K562 (cell line): ENCODE results near the gene BNIP5. TPM values are rescaled to one million over a fixed set of nuclear protein-coding genes. Genes with fewer than 3 reads are reported as not detected.

Source experiments
- ATAC-seq: fragments of 200-7000 bp; cut with Tn5 transposase; 3 replicates; pipeline ENCODE4 v1.9.1; 2020; ENCODE audit warnings: moderate library complexity
- BruUV-seq: library from RNA; stranded (reverse); fragments of 400-500 nt; replicated peaks from 2 replicates; lab custom pipeline; 2021; lab: Mats Ljungman, UMichigan
- CTCF ChIA-PET: fragments of 300-600 bp; formaldehyde crosslinking; extraction: SDS; loops from one replicate; lab custom pipeline; 2021; ENCODE audit warnings: low intra/inter-chr PET ratio; lab: Yijun Ruan, JAX
- POLR2A ChIA-PET: fragments of 300-600, 350-650 bp; sonication (Branson Sonifier 250); formaldehyde crosslinking; extraction: SDS; loops from one replicate; lab custom pipeline; 2021; ENCODE audit warnings: antibody characterized with exemption, inconsistent platforms; lab: Yijun Ruan, JAX
- DNase-seq, 4 experiments: peaks; one replicate each; pipeline versions ENCODE4 v3.0.0 to v3.0.0-alpha.2; 2011 to 2018; ENCODE audit warnings: low spot score in 3 of 4, mixed read lengths in 3 of 4; ENCODE audit errors: extremely low read depth in 1 of 4
- FAIRE-seq: peaks from 2 replicates; lab custom pipeline; 2011; peaks lifted over from hg19 to GRCh38; lab: Jason Lieb, UNC
- H2AFZ ChIP-seq: 2 replicates; pipeline ENCODE4 v1.6.0; 2011; ENCODE audit warnings: low read depth, low read length, control low read depth, inconsistent platforms
- H3K27ac ChIP-seq: fragments of 200-600 bp; 3 replicates; pipeline ENCODE4 v1.8.0; 2011; ENCODE audit warnings: low read depth, mild to moderate bottlenecking, control low read depth, inconsistent platforms, low read length, moderate library complexity, mixed read lengths; ENCODE audit errors: extremely low read depth
- H3K27me3 ChIP-seq, 2 experiments: fragments of 300-600 bp in 1 of 2; 2 replicates in 1 of 2; 3 replicates in 1 of 2; pipeline versions ENCODE4 v1.6.0 to v1.8.0; 2011; ENCODE audit warnings: inconsistent platforms in 2 of 2, low read length in 2 of 2, mild to moderate bottlenecking in 1 of 2, mixed read lengths in 1 of 2, moderate library complexity in 1 of 2; ENCODE audit not compliant: control insufficient read depth in 2 of 2, insufficient read depth in 2 of 2
- H3K36me3 ChIP-seq: fragments of 300-600 bp; 3 replicates; pipeline ENCODE4 v1.8.0; 2011; ENCODE audit warnings: mild to moderate bottlenecking, low read length, inconsistent platforms; ENCODE audit not compliant: control insufficient read depth, insufficient read depth
- H3K4me1 ChIP-seq, 2 experiments: fragments of 200-600 bp in 1 of 2; replicated peaks in 1 of 2; 2 replicates in 1 of 2; 3 replicates in 1 of 2; pipeline versions ENCODE4 v1.5.1 to v1.8.0; 2011; ENCODE audit warnings: inconsistent platforms in 2 of 2, low read length in 2 of 2, mild to moderate bottlenecking in 1 of 2, mixed read lengths in 1 of 2, moderate library complexity in 1 of 2; ENCODE audit not compliant: control insufficient read depth in 2 of 2, insufficient read depth in 2 of 2
- H3K4me2 ChIP-seq: 2 replicates; pipeline ENCODE4 v1.6.1; 2011; ENCODE audit warnings: low read length, control low read depth, inconsistent platforms, mixed read lengths; ENCODE audit not compliant: insufficient read depth
- H3K4me3 ChIP-seq: fragments of 200-600 bp; sonication (generic), shearing (Covaris generic); 2 replicates; pipeline ENCODE4 v1.5.1; 2016; ENCODE audit warnings: control low read depth, inconsistent platforms
- H3K79me2 ChIP-seq: fragments of 200-600 bp; 3 replicates; pipeline ENCODE4 v1.8.0; 2011; ENCODE audit warnings: low read length, inconsistent platforms; ENCODE audit not compliant: control insufficient read depth, insufficient read depth
- H3K9ac ChIP-seq, 2 experiments: 2 replicates each; pipeline versions ENCODE4 v1.6.0 to v1.6.1; 2011; ENCODE audit warnings: low read depth in 2 of 2, low read length in 2 of 2, control low read depth in 1 of 2, inconsistent platforms in 1 of 2, mild to moderate bottlenecking in 1 of 2, mixed read lengths in 1 of 2; ENCODE audit not compliant: insufficient read depth in 1 of 2
- H3K9me1 ChIP-seq: one replicate; pipeline ENCODE4 v1.6.0; 2011; ENCODE audit warnings: inconsistent platforms, mild to moderate bottlenecking, low read length, moderate library complexity; ENCODE audit not compliant: control insufficient read depth, insufficient read depth
- H3K9me3 ChIP-seq: replicated peaks from 2 replicates; pipeline ENCODE4 v1.5.1; 2011; ENCODE audit warnings: low read depth, low read length, inconsistent platforms; ENCODE audit not compliant: control insufficient read depth, insufficient read depth
- H4K20me1 ChIP-seq: replicated peaks from 2 replicates; pipeline ENCODE4 v1.6.1; 2011; ENCODE audit warnings: low read length, inconsistent platforms, mixed read lengths; ENCODE audit not compliant: control insufficient read depth, insufficient read depth
- FOSL1 ChIP-seq: fragments of 200-800 bp; sonication (Bioruptor generic); conservative IDR thresholded peaks from 2 replicates; pipeline ENCODE4 v1.6.1; 2016; ENCODE audit warnings: missing genetic modification characterization, missing compliant biosample characterization
- FOXM1 ChIP-seq, 2 experiments: fragments of 450-650 bp in 1 of 2; sonication (generic) in 1 of 2; formaldehyde crosslinking in 1 of 2; IDR thresholded peaks; 2 replicates each; pipeline versions ENCODE4 v1.6.1 to v1.9.0; 2017 to 2022; ENCODE audit warnings: low read depth in 2 of 2, mild to moderate bottlenecking in 2 of 2, missing genetic modification reagents in 1 of 2, moderate library complexity in 1 of 2
- JUND ChIP-seq, 2 experiments: IDR thresholded peaks; 2 replicates in 1 of 2; 3 replicates in 1 of 2; pipeline ENCODE4 v1.6.1; 2011; ENCODE audit warnings: borderline replicate concordance in 2 of 2, low read depth in 2 of 2, low read length in 2 of 2, improper control_type of control experiment in 1 of 2, missing biosample characterization in 1 of 2, missing genetic modification characterization in 1 of 2, missing genetic modification reagents in 1 of 2
- MEIS2 ChIP-seq: fragments of 450-650 bp; IDR thresholded peaks from 2 replicates; pipeline ENCODE4 v1.6.1; 2014; ENCODE audit warnings: mild to moderate bottlenecking; ENCODE audit not compliant: partially characterized antibody
- PBX2 ChIP-seq, 2 experiments: IDR thresholded peaks in 1 of 2; conservative IDR thresholded peaks in 1 of 2; 2 replicates each; pipeline ENCODE4 v1.6.1; 2016; ENCODE audit warnings: low read depth in 2 of 2, mild to moderate bottlenecking in 1 of 2, missing compliant biosample characterization in 1 of 2, missing genetic modification characterization in 1 of 2, moderate library complexity in 1 of 2
- PKNOX1 ChIP-seq: fragments of 450-650 bp; IDR thresholded peaks from 2 replicates; pipeline ENCODE4 v1.6.1; 2016
- ZEB2 ChIP-seq: fragments of 450-650 bp; IDR thresholded peaks from 2 replicates; pipeline ENCODE4 v1.6.1; 2016
- ZFX ChIP-seq: sonication (generic); formaldehyde crosslinking; IDR thresholded peaks from 2 replicates; pipeline ENCODE4 v1.8.0; 2022; ENCODE audit warnings: mild to moderate bottlenecking, missing genetic modification reagents, moderate library complexity
- ZNF79 ChIP-seq: fragments of 250-450 bp; sonication (Bioruptor Pico); IDR thresholded peaks from 2 replicates; pipeline ENCODE4 v1.4.0; 2020; ENCODE audit warnings: low read depth, mild to moderate bottlenecking, moderate library complexity
- WGBS: fragments of 100-300 bp; shearing (Covaris generic); methylation state at CpG from one replicate; pipeline ENCODE4 v1.1.6; 2016; ENCODE audit warnings: low coverage, mixed read lengths; ENCODE audit not compliant: insufficient coverage; ENCODE audit errors: missing lambda C conversion rate; 5-methylcytosine and 5-hydroxymethylcytosine counted together
- in situ Hi-C: fragments of 300-500 bp; cut with MboI; formaldehyde crosslinking; loops from 4 replicates; pipeline ENCODE4 v1.15.0; 2018; ENCODE audit warnings: inconsistent platforms, mixed read lengths
- intact Hi-C: fragments of 100-400 bp; cut with micrococcal nuclease; formaldehyde crosslinking; loops from 2 replicates; pipeline ENCODE4 v1.14.2; 2022
- polyA plus RNA-seq, 8 experiments: library from polyadenylated mRNA; depleted of rRNA in 4 of 8; stranded (reverse) in 5 of 8; unstranded in 3 of 8; fragments of >200 nt; fragmentation: Nextera tagmentation in 2 of 8; fragmentation: Illumina TruSeq in 1 of 8; extraction: Ambion mirVana in 2 of 8; extraction: Trizol in 1 of 8; gene quantifications; 2 replicates each; pipeline versions ENCODE4 v1.2.1 to v1.2.3, GENCODE V29; 2011 to 2014; ENCODE audit warnings: inconsistent platforms in 1 of 8, missing spikeins in 1 of 8
- total RNA-seq, 7 experiments: library from RNA; depleted of rRNA in 6 of 7; stranded (reverse); fragments of >200 nt in 6 of 7; fragmentation: Illumina TruSeq in 2 of 7; extraction: Trizol in 2 of 7; gene quantifications; 2 replicates each; pipeline versions ENCODE4 v1.2.1 to v1.2.3, GENCODE V29; 2011 to 2021; ENCODE audit warnings: low replicate concordance in 1 of 7
- TF ChIP-seq, protein P1 (sequence below), 2 experiments: fragments of 450-650 bp in 1 of 2; sonication (generic) in 1 of 2; formaldehyde crosslinking in 1 of 2; IDR thresholded peaks in 1 of 2; conservative IDR thresholded peaks in 1 of 2; 2 replicates each; pipeline versions ENCODE4 v1.6.1 to v1.8.1; 2016 to 2023; ENCODE audit warnings: mild to moderate bottlenecking in 2 of 2, moderate library complexity in 2 of 2, inconsistent platforms in 1 of 2, missing genetic modification reagents in 1 of 2

BNIP5 gene
- total and polyA plus RNA-seq, 9 of the 15 experiments (the other 6 are each of a cell fraction or from before 2014, with no cell fraction given), result not detected

GRCh38 chr6:36383606-36384005, 46.9 kb upstream of the BNIP5 start:
- intact Hi-C loops (no loop called here), in situ Hi-C loops (no loop called here)
- no peaks in the 10 kb centered on the region; the same call in 1 of the 2 replicates for H4K20me1 ChIP-seq
- H3K4me3 ChIP-seq, result no peak overlapping the region
- H3K79me2 ChIP-seq, result no peaks in the 10 kb centered on the region
- POLR2A ChIA-PET, result interaction anchor here (1.5 kb wide), 1 partner anchor 15 kb away, joined by 4 read pairs; no protein-coding TSS in a partner anchor
- BruUV-seq, result no TSS peak
- no peaks in the 10 kb centered on the region for H3K9me3 ChIP-seq
- no peak overlapping the region for H3K27ac ChIP-seq
- DNase-seq, result peak in 1 of 4 experiments; percentile 36
- H3K9ac ChIP-seq, result no peak overlapping the region
- no peak for ATAC-seq
- no peak overlapping the region for H2AFZ ChIP-seq
- H3K9me1 ChIP-seq, result no peaks in the 10 kb centered on the region
- FAIRE-seq, result no peak
- CTCF ChIA-PET, result no interaction called here
- 7% methylated on average over 2 of the region's 2 CpGs for WGBS
- peaks cover 0 to 17% of the 10 kb centered on the region in 2 experiments; a peak in 3 of 5 replicates for H3K4me1 ChIP-seq
- H3K36me3 ChIP-seq, result no peaks in the 10 kb centered on the region
- no peak overlapping the region for H3K4me2 ChIP-seq
- TF ChIP-seq PBX2 (CRISPR knock-in tag; IDR thresholded peaks at IDR 0.05; ENCODE audit: low read depth), result no peak
- peak; percentile 88 for TF ChIP-seq PBX2 (tag; conservative IDR thresholded peaks at IDR 0.05; ENCODE audit: low read depth)
- TF ChIP-seq ZNF79 (CRISPR knock-in tag), result no peak
- TF ChIP-seq MEIS2, result peak; percentile 89
- TF ChIP-seq FOSL1 (tag), result 0 out of 2 replicates have a peak, but pooled peaks have one; percentile 35
- peak; percentile 50; the same call in 1 of the 2 replicates for TF ChIP-seq PKNOX1
- 0 out of 2 replicates have a peak, but pooled peaks have one; percentile 28 for TF ChIP-seq ZEB2
- TF ChIP-seq, protein P1, sequence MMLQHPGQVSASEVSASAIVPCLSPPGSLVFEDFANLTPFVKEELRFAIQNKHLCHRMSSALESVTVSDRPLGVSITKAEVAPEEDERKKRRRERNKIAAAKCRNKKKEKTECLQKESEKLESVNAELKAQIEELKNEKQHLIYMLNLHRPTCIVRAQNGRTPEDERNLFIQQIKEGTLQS (IDR thresholded peaks at IDR 0.05), result peak; percentile 55; the same call in 1 of the 2 replicates
- TF ChIP-seq, protein P1 (CRISPR knock-in tag; conservative IDR thresholded peaks at IDR 0.05), result no peak
- no peak for TF ChIP-seq ZFX (CRISPR knock-in tag)
- TF ChIP-seq FOXM1 (IDR thresholded peaks at IDR 0.05; ENCODE audit: low read depth), result no peak
- TF ChIP-seq FOXM1 (CRISPR knock-in tag; IDR thresholded peaks at IDR 0.05; ENCODE audit: low read depth), result no peak
- peak; percentile 40; the same call in 1 of the 2 replicates for TF ChIP-seq JUND (IDR thresholded peaks at IDR 0.05; ENCODE audit: borderline replicate concordance, low read depth, low read length)
- TF ChIP-seq JUND (tag; IDR thresholded peaks at IDR 0.05; ENCODE audit: borderline replicate concordance, low read depth, low read length), result 0 out of 3 replicates have a peak, but pooled peaks have one; percentile 12
- TF ChIP-seq, all 486 proteins: peak for 7
- peaks cover 47 to 64% of the 10 kb centered on the region in 2 experiments for H3K27me3 ChIP-seq
